Measurements from ENCODE around the gene CRYGA. TPM values are rescaled to one million over a fixed set of nuclear protein-coding genes. Genes with fewer than 3 reads are reported as not detected.
"Not testable (repeated sequence)": the region's sequence is repeated elsewhere in the genome, so short reads cannot be mapped to it uniquely, and the experiment has no call there.

Gene CRYGA
- polyA plus RNA-seq, 1 donor (not counting 4 experiments of a cell fraction or from before 2014, with no cell fraction given), result not detected

DNA sequence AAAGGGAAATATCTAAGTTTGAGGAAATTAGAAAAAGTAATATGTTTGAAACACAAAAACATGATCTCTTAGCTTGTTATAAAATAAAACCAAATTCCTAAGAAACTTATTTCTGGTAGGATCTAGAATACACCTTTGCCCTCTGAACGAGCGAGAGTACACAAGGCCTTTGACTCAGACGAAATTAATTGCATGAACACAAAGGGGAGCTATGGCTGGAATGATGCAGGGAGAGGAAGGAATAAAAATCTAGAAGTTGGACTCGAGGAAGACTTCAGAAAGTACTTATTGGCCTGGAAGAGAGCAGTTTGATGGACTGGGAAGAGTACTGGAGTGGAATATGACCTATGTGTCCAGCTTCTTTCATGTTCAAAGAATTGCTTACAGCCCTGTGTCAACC, 38.1 kb downstream of the CRYGA start:
- Histone ChIP-seq H3K9me1 (ENCODE audit: control insufficient read depth, extremely low read depth, insufficient read depth, low read length) (no peaks in the 10 kb centered on the region), H3K9me3 (ENCODE audit: control insufficient read depth, low read depth, low read length) (no peaks in the 10 kb centered on the region), H3K9ac (ENCODE audit: control insufficient read depth, extremely low read depth, insufficient read depth, low read length) (no peak overlapping the region), H2AFZ (ENCODE audit: control insufficient read depth, low read length) (no peak overlapping the region), H3K4me3 (ENCODE audit: control insufficient read depth in 2 of 3, extremely low read depth in 1 of 3, insufficient read depth in 2 of 3, low read depth in 1 of 3, low read length in 3 of 3) (no peak overlapping the region), H3K4me1 (ENCODE audit: control insufficient read depth, extremely low read depth, insufficient read depth, low read length) (peaks cover 7% of the 10 kb centered on the region), H3K79me2 (ENCODE audit: control insufficient read depth, insufficient read depth, low read length) (no peaks in the 10 kb centered on the region), H3K27ac (ENCODE audit: control insufficient read depth, insufficient read depth, low read length) (no peak overlapping the region), H3K36me3 (ENCODE audit: control insufficient read depth in 2 of 2, extremely low read depth in 1 of 2, insufficient read depth in 2 of 2, low read length in 2 of 2) (no peaks in the 10 kb centered on the region), H3K27me3 (ENCODE audit: control insufficient read depth, extremely low read depth, insufficient read depth, low read length) (peaks cover 12% of the 10 kb centered on the region), H4K20me1 (ENCODE audit: control insufficient read depth, extremely low read depth, insufficient read depth, low read length) (no peaks in the 10 kb centered on the region), H3K4me2 (ENCODE audit: control insufficient read depth, extremely low read depth, insufficient read depth, low read depth, low read length) (no peak overlapping the region)
- DNase-seq (ENCODE audit: low read depth, low spot score), result no peak
- dilution Hi-C loops (cut with MboI; ENCODE audit: extremely low pct_ligation_motif_present, low sequenced_read_pairs), result no loop called here
- no peak for FAIRE-seq
- TF ChIP-seq, protein P1, sequence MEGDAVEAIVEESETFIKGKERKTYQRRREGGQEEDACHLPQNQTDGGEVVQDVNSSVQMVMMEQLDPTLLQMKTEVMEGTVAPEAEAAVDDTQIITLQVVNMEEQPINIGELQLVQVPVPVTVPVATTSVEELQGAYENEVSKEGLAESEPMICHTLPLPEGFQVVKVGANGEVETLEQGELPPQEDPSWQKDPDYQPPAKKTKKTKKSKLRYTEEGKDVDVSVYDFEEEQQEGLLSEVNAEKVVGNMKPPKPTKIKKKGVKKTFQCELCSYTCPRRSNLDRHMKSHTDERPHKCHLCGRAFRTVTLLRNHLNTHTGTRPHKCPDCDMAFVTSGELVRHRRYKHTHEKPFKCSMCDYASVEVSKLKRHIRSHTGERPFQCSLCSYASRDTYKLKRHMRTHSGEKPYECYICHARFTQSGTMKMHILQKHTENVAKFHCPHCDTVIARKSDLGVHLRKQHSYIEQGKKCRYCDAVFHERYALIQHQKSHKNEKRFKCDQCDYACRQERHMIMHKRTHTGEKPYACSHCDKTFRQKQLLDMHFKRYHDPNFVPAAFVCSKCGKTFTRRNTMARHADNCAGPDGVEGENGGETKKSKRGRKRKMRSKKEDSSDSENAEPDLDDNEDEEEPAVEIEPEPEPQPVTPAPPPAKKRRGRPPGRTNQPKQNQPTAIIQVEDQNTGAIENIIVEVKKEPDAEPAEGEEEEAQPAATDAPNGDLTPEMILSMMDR (optimal IDR thresholded peaks at IDR 0.05 in 1 of 3, IDR thresholded peaks at IDR 0.05 in 1 of 3, conservative IDR thresholded peaks at IDR 0.05 in 1 of 3; ENCODE audit: extremely low read depth in 1 of 3, insufficient read depth in 2 of 3, low read length in 3 of 3), result no peak
- TF ChIP-seq EZH2 (IDR thresholded peaks at IDR 0.05; ENCODE audit: low read length), result no peak

GRCh38 chr2:208124013-208124715, 39.2 kb downstream of the CRYGA start, which contains the start of gene CRYGD:
TSS of gene CRYGD (minus strand) at chr2:208124524. CDS start at chr2:208124473, 51 bp downstream.
- H3K4me1 ChIP-seq (ENCODE audit: control insufficient read depth, extremely low read depth, insufficient read depth, low read length); H2AFZ ChIP-seq (ENCODE audit: control insufficient read depth, low read length); H3K79me2 ChIP-seq (ENCODE audit: control insufficient read depth, insufficient read depth, low read length); H3K27ac ChIP-seq (ENCODE audit: control insufficient read depth, insufficient read depth, low read length); H3K9ac ChIP-seq (ENCODE audit: control insufficient read depth, extremely low read depth, insufficient read depth, low read length); FAIRE-seq; H3K9me3 ChIP-seq (ENCODE audit: control insufficient read depth, low read depth, low read length); dilution Hi-C loops (cut with MboI; ENCODE audit: extremely low pct_ligation_motif_present, low sequenced_read_pairs); H3K36me3 ChIP-seq (ENCODE audit: control insufficient read depth in 2 of 2, extremely low read depth in 1 of 2, insufficient read depth in 2 of 2, low read length in 2 of 2); H3K9me1 ChIP-seq (ENCODE audit: control insufficient read depth, extremely low read depth, insufficient read depth, low read length); DNase-seq (ENCODE audit: low read depth, low spot score); H4K20me1 ChIP-seq (ENCODE audit: control insufficient read depth, extremely low read depth, insufficient read depth, low read length); H3K4me3 ChIP-seq (ENCODE audit: control insufficient read depth in 2 of 3, extremely low read depth in 1 of 3, insufficient read depth in 2 of 3, low read depth in 1 of 3, low read length in 3 of 3): not testable (repeated sequence)
- H3K4me2 ChIP-seq (ENCODE audit: control insufficient read depth, extremely low read depth, insufficient read depth, low read depth, low read length), result peak within 1 kb of the TSS; percentile 41
- peaks cover 12% of the 10 kb centered on the region for H3K27me3 ChIP-seq (ENCODE audit: control insufficient read depth, extremely low read depth, insufficient read depth, low read length)

GRCh38 chr2:208122248-208122647, 41.1 kb downstream of the CRYGA start:
- Histone ChIP-seq H3K4me2 (ENCODE audit: control insufficient read depth, extremely low read depth, insufficient read depth, low read depth, low read length) (no peak overlapping the region), H2AFZ (ENCODE audit: control insufficient read depth, low read length) (no peak overlapping the region), H3K36me3 (ENCODE audit: control insufficient read depth in 2 of 2, extremely low read depth in 1 of 2, insufficient read depth in 2 of 2, low read length in 2 of 2) (no peaks in the 10 kb centered on the region), H3K9ac (ENCODE audit: control insufficient read depth, extremely low read depth, insufficient read depth, low read length) (no peak overlapping the region), H3K4me3 (ENCODE audit: control insufficient read depth in 2 of 3, extremely low read depth in 1 of 3, insufficient read depth in 2 of 3, low read depth in 1 of 3, low read length in 3 of 3) (no peak overlapping the region), H3K9me1 (ENCODE audit: control insufficient read depth, extremely low read depth, insufficient read depth, low read length) (no peaks in the 10 kb centered on the region), H4K20me1 (ENCODE audit: control insufficient read depth, extremely low read depth, insufficient read depth, low read length) (no peaks in the 10 kb centered on the region), H3K27ac (ENCODE audit: control insufficient read depth, insufficient read depth, low read length) (no peak overlapping the region), H3K27me3 (ENCODE audit: control insufficient read depth, extremely low read depth, insufficient read depth, low read length) (peaks cover 12% of the 10 kb centered on the region), H3K4me1 (ENCODE audit: control insufficient read depth, extremely low read depth, insufficient read depth, low read length) (no peaks in the 10 kb centered on the region), H3K79me2 (ENCODE audit: control insufficient read depth, insufficient read depth, low read length) (no peaks in the 10 kb centered on the region), H3K9me3 (ENCODE audit: control insufficient read depth, low read depth, low read length) (no peaks in the 10 kb centered on the region)
- no peak for DNase-seq (ENCODE audit: low read depth, low spot score)
- no peak for TF ChIP-seq EZH2 (IDR thresholded peaks at IDR 0.05; ENCODE audit: low read length)
- TF ChIP-seq, protein P1 (optimal IDR thresholded peaks at IDR 0.05 in 1 of 3, IDR thresholded peaks at IDR 0.05 in 1 of 3, conservative IDR thresholded peaks at IDR 0.05 in 1 of 3; ENCODE audit: extremely low read depth in 1 of 3, insufficient read depth in 2 of 3, low read length in 3 of 3), result no peak
- dilution Hi-C loops (cut with MboI; ENCODE audit: extremely low pct_ligation_motif_present, low sequenced_read_pairs), result no loop called here
- no peak for FAIRE-seq

All from keratinocyte (primary cell).